GM12874 (cell line): Measurements from ENCODE around the gene ZNF592.

Source experiments
- CTCF ChIP-seq: IDR thresholded peaks from 2 replicates; pipeline ENCODE4 v1.5.1; 2011; ENCODE audit warnings: low read depth, mild to moderate bottlenecking, control low read depth, low read length, moderate library complexity; ENCODE audit not compliant: insufficient read depth

The ZNF592 gene

GRCh38 chr15:84805221-84805620, 56.8 kb downstream of the ZNF592 start:
- no peak for TF ChIP-seq CTCF

GRCh38 chr15:84807228-84807627, 58.8 kb downstream of the ZNF592 start:
- TF ChIP-seq CTCF, result no peak

GRCh38 chr15:84810073-84810840, 61.9 kb downstream of the ZNF592 start:
- no peak for TF ChIP-seq CTCF

GRCh38 chr15:84811151-84811550, 62.8 kb downstream of the ZNF592 start:
- TF ChIP-seq CTCF, result no peak

- no peak for TF ChIP-seq CTCF
Observed at GRCh38 chr15:84811828-84812227, 63.4 kb downstream of the ZNF592 start.

GRCh38 chr15:84812842-84813241, 64.5 kb downstream of the ZNF592 start:
- no peak for TF ChIP-seq CTCF

GRCh38 chr15:84813435-84813834, 65.0 kb downstream of the ZNF592 start:
- no peak for TF ChIP-seq CTCF
